ENCODE measurements around the gene TVP23C. TPM values are rescaled to one million over a fixed set of nuclear protein-coding genes. Genes with fewer than 3 reads are reported as not detected.

Gene TVP23C
- total RNA-seq, 1 experiment from 2014 or later: 23.4 TPM

GRCh38 chr17:15465045-15465701, 98.1 kb downstream of the TVP23C start:
- DNase-seq (ENCODE audit: low read depth): no peak

- no peak for DNase-seq (ENCODE audit: low read depth)
These were observed 98.9 kb downstream of the TVP23C start for GRCh38 chr17:15464231-15464985.

GRCh38 chr17:15462976-15463772, 100.1 kb downstream of the TVP23C start:
- DNase-seq (ENCODE audit: low read depth): peak; percentile 72

GRCh38 chr17:15457723-15458094, 105.6 kb downstream of the TVP23C start:
- DNase-seq (ENCODE audit: low read depth): no peak

GRCh38 chr17:15456972-15457722, 106.1 kb downstream of the TVP23C start:
- peak; percentile 76 for DNase-seq (ENCODE audit: low read depth)

GRCh38 chr17:15456496-15456895, 106.8 kb downstream of the TVP23C start:
- DNase-seq (ENCODE audit: low read depth): no peak

GRCh38 chr17:15454346-15454745, 108.9 kb downstream of the TVP23C start:
- no peak for DNase-seq (ENCODE audit: low read depth)

GRCh38 chr17:15453782-15454181, 109.5 kb downstream of the TVP23C start:
- no peak for DNase-seq (ENCODE audit: low read depth)

- DNase-seq (ENCODE audit: low read depth): no peak
These were observed 110.0 kb downstream of the TVP23C start for GRCh38 chr17:15453246-15453645.

GRCh38 chr17:15452746-15453145, 110.5 kb downstream of the TVP23C start:
- no peak for DNase-seq (ENCODE audit: low read depth)

Other genes with a start within 250 kb of the TVP23C start
- gene TEKT3, start 221.9 kb downstream of the TVP23C start, total RNA-seq (2014; rRNA removed; shearing (Covaris generic)): not detected in 2 replicates
- gene CDRT4, start 95.9 kb downstream of the TVP23C start, total RNA-seq (2014; rRNA removed; shearing (Covaris generic)): 0.80 and 1.9 TPM in 2 replicates
- 4.2 and 4.9 TPM in 2 replicates for gene FBXW10B, start 56.2 kb upstream of the TVP23C start, total RNA-seq (2014; rRNA removed; shearing (Covaris generic))
- gene TRIM16, start 120.8 kb upstream of the TVP23C start, total RNA-seq (2014; rRNA removed; shearing (Covaris generic)): 105 and 106 TPM in 2 replicates
- 39.9 and 84.3 TPM in 2 replicates for gene ZNF286A, start 136.3 kb upstream of the TVP23C start, total RNA-seq (2014; rRNA removed; shearing (Covaris generic))
- gene TBC1D26, start 168.8 kb upstream of the TVP23C start, total RNA-seq (2014; rRNA removed; shearing (Covaris generic)): not detected in 2 replicates